ENCODE data around the gene FGF4. TPM values are rescaled to one million over a fixed set of nuclear protein-coding genes. Genes with fewer than 3 reads are reported as not detected.

Gene FGF4
- total RNA-seq, 4 donors from 2014 or later, result not detected

- Histone ChIP-seq H3K4me1 (no peaks in the 10 kb centered on the region), H3K36me3 (no peaks in the 10 kb centered on the region), H3K9me3 (no peaks in the 10 kb centered on the region), H3K4me3 (replicated peaks in 1 of 3) (no peak overlapping the region), H3K27me3 (peaks cover 5% of the 10 kb centered on the region), H3K27ac (no peak overlapping the region)
- 87 to 89% methylated on average over 2 of the region's 2 CpGs for WGBS, 2 donors
- TF ChIP-seq CTCF (IDR thresholded peaks at IDR 0.05), result no peak
- no peak for TF ChIP-seq POLR2A (IDR thresholded peaks at IDR 0.05)
- DNase-seq, result no peak
- intact Hi-C loops (cut with DNase I), result no loop called here
Observed at GRCh38 chr11:69813839-69814238, 38.7 kb upstream of the FGF4 start.

GRCh38 chr11:69812946-69813345, 37.8 kb upstream of the FGF4 start:
- Histone ChIP-seq H3K27ac (no peak overlapping the region), H3K27me3 (peaks cover 4% of the 10 kb centered on the region), H3K4me1 (no peaks in the 10 kb centered on the region), H3K36me3 (no peaks in the 10 kb centered on the region), H3K9me3 (no peaks in the 10 kb centered on the region), H3K4me3 (replicated peaks in 1 of 3) (no peak overlapping the region)
- no peak for DNase-seq
- TF ChIP-seq CTCF (IDR thresholded peaks at IDR 0.05) (no peak), POLR2A (IDR thresholded peaks at IDR 0.05) (no peak)
- WGBS, 2 donors, result 72 to 74% methylated on average over 7 to 10 of the region's 10 CpGs
- intact Hi-C loops (cut with DNase I), result no loop called here

- WGBS, 2 donors, result 91 to 94% methylated on average over 4 to 6 of the region's 7 CpGs
Observed at GRCh38 chr11:69812256-69812655, 37.1 kb upstream of the FGF4 start.

GRCh38 chr11:69811431-69811830, 36.3 kb upstream of the FGF4 start:
- DNase-seq, result no peak
- WGBS, 2 donors, result 39 to 51% methylated on average over 3 of the region's 3 CpGs
- Histone ChIP-seq H3K4me1 (no peaks in the 10 kb centered on the region), H3K27me3 (no peaks in the 10 kb centered on the region), H3K4me3 (replicated peaks in 1 of 3) (no peak overlapping the region), H3K36me3 (no peaks in the 10 kb centered on the region), H3K9me3 (no peaks in the 10 kb centered on the region), H3K27ac (no peak overlapping the region)
- intact Hi-C loops (cut with DNase I), result no loop called here
- no peak for TF ChIP-seq CTCF (IDR thresholded peaks at IDR 0.05)
- no peak for TF ChIP-seq POLR2A (IDR thresholded peaks at IDR 0.05)

More at GRCh38 chr11:69812256-69812655, 37.1 kb upstream of the FGF4 start:
- TF ChIP-seq CTCF (IDR thresholded peaks at IDR 0.05) (no peak), POLR2A (IDR thresholded peaks at IDR 0.05) (no peak)
- intact Hi-C loops (cut with DNase I), result no loop called here
- Histone ChIP-seq H3K9me3 (no peaks in the 10 kb centered on the region), H3K27ac (no peak overlapping the region), H3K27me3 (no peaks in the 10 kb centered on the region), H3K36me3 (no peaks in the 10 kb centered on the region), H3K4me3 (replicated peaks in 1 of 3) (no peak overlapping the region), H3K4me1 (no peaks in the 10 kb centered on the region)
- DNase-seq, result no peak

GRCh38 chr11:69810289-69811118, 35.4 kb upstream of the FGF4 start:
- DNase-seq, result no peak
- Histone ChIP-seq H3K4me1 (no peaks in the 10 kb centered on the region), H3K27ac (no peak overlapping the region), H3K4me3 (replicated peaks in 1 of 3) (no peak overlapping the region), H3K27me3 (no peaks in the 10 kb centered on the region), H3K36me3 (no peaks in the 10 kb centered on the region), H3K9me3 (no peaks in the 10 kb centered on the region)
- intact Hi-C loops (cut with DNase I), result no loop called here
- 92 to 93% methylated on average over 25 to 35 of the region's 39 CpGs for WGBS, 2 donors
- TF ChIP-seq POLR2A (IDR thresholded peaks at IDR 0.05) (no peak), CTCF (IDR thresholded peaks at IDR 0.05) (no peak)
